ENCODE results near the gene EIF4G1.
A peak's percentile ranks its signal among the peaks of the same experiment; 100 is the strongest.

EIF4G1 gene

DNA sequence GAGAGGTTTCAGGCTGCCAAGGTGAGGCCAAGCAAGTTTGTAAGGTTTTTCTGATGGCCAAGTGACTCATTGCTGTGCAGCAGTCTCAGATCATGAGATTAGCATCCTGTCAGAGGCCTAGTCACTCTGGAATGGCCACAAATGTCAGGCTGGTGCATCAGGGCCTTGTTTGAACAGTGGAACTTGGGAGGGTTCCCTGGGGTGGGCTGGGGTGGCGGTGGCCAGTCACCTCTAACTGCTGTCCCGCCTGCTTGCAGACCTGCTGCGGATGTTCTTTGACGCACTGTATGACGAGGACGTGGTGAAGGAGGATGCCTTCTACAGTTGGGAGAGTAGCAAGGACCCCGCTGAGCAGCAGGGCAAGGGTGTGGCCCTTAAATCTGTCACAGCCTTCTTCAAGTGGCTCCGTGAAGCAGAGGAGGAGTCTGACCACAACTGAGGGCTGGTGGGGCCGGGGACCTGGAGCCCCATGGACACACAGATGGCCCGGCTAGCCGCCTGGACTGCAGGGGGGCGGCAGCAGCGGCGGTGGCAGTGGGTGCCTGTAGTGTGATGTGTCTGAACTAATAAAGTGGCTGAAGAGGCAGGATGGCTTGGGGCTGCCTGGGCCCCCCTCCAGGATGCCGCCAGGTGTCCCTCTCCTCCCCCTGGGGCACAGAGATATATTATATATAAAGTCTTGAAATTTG lies 20.2 kb downstream of the EIF4G1 start:
- DNase-seq = no peak

DNA sequence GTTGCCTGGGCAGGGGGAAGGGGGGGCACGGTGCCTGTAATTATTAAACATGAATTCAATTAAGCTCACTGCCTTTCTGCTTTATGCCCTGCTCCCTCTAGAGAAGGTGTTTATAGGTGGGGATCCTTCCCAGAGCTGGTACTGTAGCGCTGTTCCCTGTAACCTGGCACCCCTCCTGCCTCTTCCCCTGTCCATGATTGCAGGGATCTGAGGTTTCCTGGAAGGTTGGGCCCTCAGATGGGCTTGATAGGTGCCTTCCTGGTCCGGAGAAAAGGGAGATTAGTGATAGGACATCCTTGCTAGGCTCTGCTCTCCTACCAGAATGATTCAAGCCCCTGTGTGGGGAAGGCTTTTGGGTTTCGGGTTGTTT lies 20.9 kb downstream of the EIF4G1 start:
- no peak for DNase-seq

DNA sequence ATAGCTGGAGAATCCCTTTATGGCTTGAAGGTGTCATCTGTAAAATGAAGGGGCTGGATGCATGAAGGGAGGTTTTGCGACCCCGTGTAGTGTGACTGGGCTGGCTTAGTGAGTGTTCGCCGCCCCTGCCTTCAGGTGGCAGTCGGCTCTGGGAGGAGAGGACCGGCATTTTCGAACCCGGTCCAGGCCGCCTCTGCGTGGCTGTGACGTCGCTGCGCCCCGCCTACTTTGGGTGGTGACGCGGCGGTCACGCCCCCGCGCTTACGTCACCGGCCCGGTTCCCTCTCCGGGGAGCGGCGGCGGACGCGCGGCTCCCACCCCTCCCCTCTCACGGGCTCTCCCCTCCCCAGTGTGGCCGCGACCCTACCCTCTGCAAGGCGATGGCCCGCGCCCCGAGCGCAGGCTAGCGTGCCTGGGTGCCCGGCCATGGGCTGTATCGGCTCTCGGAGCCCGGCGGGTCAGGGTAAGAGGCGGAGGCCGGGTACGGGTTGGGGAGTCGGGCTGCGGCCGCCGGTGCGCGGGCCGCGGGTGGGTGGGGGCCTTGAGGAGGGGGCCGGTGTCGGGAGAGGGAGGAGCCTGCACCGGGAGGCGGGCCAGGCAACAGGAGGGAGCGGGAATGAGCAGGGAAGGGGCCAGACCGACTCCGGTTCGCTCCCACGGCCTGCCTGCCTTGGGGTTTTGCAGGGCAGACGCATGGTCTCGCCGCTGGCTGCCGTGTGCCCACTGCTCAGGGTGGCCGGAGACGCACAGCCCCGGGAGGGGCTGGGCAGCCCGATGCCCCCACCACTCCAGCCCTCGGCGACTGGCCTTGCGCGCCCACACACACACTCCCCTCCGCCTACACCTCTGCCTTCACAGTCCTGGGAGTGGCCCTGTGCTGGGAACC lies 21.5 kb downstream of the EIF4G1 start:
- peak; percentile 8 to 93 (median 83) for DNase-seq

DNA sequence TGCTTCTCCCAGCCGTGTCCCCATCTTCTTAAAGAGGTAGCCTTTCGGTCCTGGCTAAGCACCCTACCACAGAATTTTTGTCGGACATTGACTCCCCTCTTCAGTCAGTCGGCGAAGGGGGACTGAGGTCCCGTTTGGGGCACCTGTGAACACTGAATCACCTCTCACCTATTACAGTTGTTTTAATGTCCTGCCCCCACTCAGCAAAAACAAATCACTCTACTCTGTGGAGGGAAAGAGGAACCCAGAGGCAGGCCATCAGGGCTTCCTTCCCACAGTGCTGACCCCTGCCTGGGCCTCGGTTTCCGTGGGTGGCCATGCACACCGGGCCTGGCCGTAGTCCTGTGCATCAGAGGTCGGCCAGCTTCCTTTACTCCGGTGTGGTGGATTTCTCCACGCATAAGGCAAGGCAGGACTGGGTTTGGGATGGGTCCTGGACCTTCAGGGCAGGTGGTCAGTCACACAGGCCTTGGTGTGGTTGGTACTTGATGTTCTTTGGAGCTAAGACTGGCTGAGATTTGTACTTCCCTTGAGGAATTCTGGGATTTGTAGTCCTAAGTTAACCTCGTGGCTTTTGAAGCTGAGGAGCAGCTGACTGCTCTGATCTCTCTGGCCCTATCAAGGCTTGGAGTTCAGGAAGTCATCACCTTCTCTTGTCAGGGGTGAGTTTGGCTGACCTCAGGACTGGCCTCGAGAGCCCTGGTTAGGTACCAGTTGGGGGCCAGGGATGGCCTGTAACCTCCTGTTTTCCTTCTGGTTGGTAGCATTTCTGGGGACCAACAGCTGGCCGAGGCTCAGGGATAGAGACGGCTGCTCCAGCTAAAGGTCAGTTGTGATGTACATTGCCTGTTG lies 22.4 kb downstream of the EIF4G1 start:
- DNase-seq = peak in 43 of 56 donors; percentile 18 to 79 (median 53)

DNA sequence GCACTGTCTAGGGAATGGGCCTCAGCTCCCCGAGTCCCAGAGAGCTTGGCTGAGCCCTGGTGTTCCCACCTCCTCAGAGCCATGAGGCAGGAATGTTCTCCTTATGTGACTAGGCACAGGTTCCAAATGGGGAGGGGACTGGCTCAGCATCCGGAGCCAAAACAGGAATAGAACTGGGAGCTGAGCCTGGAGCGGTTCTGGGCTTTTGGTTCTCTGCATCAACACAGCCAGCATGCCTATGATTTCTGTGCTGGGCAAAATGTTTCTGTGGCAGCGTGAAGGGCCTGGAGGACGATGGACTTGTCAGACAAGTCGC lies 23.0 kb downstream of the EIF4G1 start, which contains the start of gene FAM131A:
FAM131A (plus strand) TSS at position 202 of the 316 bp plus-strand sequence; CDS start at position 233, 31 bp downstream.
- peak in 49 of 56 donors; percentile 20 to 84 (median 57) for DNase-seq

DNA sequence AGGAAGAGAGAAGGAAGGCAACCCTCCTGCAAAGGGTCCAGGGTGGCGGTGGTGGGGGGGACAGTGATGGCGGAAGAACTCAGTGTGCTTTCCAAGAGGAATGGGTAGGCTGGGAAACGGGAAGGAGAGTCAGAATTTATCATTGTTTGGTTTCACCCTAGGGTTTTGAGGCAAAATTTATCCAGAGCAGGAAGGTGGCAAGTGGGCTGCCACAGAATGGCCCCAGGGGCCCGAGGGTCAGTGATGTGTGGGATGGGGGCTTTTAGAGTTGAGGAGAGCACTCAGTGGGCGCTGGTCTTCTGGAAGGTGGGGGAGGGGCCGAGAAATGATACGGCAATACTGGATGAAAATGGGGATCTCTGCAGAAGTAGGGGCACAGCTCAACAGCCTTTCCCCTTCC lies 23.6 kb downstream of the EIF4G1 start:
- DNase-seq = peak in 1 of 56 donors; percentile 38

DNA sequence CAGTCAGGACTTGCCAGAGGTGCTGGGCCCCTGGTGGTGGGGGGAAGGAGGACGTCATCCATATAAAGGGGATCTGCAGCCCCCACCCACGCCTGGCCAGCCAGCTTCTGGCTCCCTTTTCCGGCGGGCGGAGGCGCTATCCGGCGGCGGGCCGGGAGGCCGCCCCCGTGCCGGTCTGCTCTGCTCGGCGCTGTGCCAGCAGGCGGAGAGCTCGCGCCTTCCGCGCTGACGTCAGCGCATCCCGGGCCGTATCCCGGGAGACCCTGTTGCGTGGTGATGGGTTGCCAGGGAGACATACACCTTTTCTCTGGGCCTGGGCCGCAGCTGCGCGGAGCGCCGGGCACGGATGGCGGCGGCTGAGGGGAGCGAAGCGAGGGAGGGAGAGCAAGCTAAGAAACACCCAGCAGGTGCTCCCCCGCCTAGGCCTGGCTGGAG lies 24.1 kb downstream of the EIF4G1 start:
- peak in 55 of 56 donors; percentile 26 to 94 (median 79) for DNase-seq

DNA sequence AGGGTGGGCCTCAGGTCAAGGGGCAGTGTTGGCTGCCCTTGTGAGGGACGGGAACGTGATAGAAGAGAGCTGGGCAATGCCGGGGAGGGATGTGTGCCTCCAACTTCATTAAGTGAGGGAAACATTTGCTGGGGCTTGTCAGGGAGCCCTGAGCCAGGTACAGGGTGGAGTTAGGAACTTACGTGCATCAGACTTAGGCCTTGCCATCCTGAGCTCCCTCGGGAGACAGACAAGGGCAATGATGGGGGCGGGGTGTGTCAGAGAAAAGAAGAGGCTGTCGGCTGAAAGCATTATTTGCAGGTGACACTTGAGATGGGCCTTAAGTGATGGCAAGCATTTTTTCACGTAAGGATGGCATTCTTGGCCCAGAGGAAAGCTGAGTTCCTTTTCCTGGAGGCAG lies 24.6 kb downstream of the EIF4G1 start:
- DNase-seq = peak in 4 of 56 donors; percentile 29 to 56 (median 44)

DNA sequence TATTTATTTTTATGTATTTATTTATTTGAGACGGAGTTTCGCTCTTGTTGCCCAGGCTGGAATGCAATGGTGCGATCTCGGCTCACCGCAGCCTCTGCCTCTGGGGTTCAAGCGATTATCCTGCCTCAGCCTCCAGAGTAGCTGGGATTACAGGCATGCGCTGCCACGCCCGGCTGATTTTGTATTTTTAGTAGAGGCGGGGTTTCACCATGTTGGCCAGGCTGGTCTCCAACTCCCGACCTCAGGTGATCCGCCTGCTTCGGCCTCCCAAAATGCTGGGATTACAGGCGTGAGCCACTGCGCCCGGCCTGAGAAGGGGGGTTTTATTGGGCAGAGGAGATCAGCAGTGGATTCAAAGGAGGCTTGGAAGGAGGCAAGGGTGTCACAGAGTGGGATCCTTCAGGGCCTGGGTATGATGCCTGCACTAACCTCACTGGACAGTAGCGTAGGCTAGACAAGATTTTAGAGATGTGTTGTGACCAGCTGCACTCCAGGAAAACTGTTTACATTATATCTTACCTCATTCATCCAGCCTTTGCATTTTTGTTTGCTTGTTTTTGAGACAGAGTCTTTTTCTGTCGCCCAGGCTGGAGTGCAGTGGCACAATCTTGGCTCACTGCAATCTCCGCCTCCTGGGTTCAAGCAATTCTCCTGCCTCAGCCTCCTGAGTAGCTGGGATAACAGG lies 25.2 kb downstream of the EIF4G1 start:
- peak in 6 of 56 donors; percentile 17 to 56 (median 28) for DNase-seq

DNA sequence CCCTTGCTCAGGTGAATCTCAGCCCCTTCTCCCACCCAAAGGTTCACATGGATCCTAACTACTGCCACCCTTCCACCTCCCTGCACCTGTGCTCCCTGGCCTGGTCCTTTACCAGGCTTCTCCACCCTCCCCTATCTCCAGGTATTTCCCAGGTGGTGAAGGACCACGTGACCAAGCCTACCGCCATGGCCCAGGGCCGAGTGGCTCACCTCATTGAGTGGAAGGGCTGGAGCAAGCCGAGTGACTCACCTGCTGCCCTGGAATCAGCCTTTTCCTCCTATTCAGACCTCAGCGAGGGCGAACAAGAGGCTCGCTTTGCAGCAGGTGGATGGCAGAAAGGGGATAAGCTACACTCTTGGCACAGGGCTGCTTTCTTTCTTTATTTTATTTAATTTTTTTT lies 27.5 kb downstream of the EIF4G1 start:
- no peak for DNase-seq

DNA sequence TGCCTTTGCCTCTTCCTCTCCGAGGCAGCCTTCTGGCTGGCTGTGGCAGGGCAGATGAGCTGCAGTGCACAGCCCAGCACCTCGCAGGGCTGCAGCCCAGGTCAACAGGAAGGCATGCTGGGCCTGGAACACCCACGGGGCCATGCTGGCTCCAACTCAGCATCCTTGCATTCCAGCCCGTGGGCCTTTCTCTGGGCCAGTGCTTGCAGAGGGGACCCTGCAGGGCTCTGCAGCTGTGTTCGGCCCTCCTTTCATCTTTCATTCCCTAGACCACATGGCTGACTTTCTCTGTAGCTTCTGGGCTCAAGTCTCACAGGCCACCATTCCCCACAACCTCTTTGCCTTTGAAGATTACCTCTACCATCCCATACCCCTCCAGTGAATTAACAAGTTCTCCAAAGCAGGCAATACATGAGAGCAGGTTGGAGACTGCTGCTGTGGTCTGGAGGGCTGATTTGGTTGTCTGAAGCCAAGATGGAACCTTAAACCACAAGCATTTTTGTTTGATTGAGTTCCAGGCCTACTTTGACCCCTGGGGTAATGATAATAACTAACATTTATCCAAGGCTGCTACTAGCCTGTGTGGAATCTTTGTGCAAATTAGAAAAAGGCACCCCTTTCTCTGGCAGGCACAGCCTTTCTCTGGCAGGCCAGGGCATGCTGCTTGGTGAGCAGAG lies 28.9 kb downstream of the EIF4G1 start:
- DNase-seq = no peak

DNA sequence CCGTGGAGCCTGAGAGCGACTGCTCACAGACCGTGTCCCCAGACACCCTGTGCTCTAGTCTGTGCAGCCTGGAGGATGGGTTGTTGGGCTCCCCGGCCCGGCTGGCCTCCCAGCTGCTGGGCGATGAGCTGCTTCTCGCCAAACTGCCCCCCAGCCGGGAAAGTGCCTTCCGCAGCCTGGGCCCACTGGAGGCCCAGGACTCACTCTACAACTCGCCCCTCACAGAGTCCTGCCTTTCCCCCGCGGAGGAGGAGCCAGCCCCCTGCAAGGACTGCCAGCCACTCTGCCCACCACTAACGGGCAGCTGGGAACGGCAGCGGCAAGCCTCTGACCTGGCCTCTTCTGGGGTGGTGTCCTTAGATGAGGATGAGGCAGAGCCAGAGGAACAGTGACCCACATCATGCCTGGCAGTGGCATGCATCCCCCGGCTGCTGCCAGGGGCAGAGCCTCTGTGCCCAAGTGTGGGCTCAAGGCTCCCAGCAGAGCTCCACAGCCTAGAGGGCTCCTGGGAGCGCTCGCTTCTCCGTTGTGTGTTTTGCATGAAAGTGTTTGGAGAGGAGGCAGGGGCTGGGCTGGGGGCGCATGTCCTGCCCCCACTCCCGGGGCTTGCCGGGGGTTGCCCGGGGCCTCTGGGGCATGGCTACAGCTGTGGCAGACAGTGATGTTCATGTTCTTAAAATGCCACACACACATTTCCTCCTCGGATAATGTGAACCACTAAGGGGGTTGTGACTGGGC lies 30.3 kb downstream of the EIF4G1 start:
- DNase-seq = peak in 4 of 56 donors; percentile 16 to 36 (median 32)

DNA sequence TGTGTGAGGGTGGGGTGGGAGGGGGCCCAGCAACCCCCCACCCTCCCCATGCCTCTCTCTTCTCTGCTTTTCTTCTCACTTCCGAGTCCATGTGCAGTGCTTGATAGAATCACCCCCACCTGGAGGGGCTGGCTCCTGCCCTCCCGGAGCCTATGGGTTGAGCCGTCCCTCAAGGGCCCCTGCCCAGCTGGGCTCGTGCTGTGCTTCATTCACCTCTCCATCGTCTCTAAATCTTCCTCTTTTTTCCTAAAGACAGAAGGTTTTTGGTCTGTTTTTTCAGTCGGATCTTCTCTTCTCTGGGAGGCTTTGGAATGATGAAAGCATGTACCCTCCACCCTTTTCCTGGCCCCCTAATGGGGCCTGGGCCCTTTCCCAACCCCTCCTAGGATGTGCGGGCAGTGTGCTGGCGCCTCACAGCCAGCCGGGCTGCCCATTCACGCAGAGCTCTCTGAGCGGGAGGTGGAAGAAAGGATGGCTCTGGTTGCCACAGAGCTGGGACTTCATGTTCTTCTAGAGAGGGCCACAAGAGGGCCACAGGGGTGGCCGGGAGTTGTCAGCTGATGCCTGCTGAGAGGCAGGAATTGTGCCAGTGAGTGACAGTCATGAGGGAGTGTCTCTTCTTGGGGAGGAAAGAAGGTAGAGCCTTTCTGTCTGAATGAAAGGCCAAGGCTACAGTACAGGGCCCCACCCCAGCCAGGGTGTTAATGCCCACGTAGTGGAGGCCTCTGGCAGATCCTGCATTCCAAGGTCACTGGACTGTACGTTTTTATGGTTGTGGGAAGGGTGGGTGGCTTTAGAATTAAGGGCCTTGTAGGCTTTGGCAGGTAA lies 31.1 kb downstream of the EIF4G1 start:
- peak in 55 of 56 donors; percentile 25 to 92 (median 80) for DNase-seq

DNA sequence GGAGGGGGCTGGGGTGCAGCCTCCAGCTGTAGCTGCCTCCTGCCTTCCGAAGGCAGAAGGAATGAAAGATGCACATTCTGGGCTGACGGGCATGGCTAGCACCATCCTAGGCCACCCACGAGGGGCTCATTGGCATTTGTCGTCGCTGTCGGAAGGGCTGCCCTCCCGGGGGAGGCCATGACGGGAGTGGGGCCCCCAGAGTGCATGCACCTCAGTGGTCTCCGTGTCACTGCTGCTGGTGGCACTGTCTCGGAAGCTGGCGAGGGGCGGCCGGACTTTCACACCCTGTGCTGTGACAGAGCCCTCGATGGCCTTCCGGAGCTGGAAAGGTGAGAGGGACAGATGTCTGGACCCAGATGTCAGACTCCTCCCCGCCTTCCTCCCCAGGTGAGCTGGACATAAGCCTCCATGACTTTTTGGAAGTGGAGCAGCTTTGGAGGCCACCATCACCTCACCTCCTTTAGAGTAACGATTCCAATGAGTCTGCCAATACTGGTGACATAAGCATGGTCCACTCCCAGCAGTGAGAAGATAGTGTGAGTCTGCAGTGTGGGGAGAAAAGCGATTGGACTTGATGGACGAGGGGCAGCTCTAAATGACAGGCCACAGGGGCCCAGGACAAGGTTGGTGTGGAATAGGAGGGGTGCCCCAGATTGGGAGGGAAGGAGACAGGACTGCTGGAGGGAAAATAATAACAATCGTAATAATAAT lies 32.2 kb downstream of the EIF4G1 start:
- DNase-seq = peak in 1 of 56 donors; percentile 7

DNA sequence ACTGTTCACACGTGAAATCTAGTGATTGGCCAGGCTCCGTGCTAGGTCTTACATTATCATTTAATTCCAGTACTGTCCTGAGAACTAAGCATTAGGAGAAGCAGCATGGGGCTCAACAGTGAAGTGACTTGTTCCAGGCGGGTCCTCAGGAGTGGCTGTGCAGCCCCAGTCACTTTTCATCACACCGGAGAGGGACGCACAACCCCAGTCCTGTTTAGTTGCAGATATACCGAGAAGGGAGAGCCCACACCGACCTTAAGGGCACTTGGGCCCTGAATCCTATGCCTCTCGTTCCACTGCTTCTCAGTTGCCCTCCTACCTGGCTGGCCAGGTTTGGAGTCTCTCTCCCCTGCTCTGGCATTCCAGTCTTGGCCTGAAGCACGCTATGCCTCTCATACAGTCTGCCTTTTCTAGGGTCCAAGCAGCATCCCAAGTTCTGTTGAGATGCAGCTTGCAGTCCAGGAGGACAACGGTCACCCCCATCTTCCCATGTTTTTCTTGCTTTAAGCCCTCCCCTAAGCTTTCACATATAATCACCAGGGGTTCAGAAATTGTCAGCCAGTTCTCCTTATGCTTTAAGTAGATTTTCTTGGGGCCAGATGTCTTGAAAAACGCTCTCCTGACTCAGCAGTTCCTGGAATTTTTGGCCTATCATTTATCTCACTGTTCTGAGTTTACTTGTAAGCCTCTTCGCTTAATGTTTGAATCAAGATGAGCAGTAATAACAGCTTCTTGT lies 33.1 kb downstream of the EIF4G1 start:
- no peak for DNase-seq

DNA sequence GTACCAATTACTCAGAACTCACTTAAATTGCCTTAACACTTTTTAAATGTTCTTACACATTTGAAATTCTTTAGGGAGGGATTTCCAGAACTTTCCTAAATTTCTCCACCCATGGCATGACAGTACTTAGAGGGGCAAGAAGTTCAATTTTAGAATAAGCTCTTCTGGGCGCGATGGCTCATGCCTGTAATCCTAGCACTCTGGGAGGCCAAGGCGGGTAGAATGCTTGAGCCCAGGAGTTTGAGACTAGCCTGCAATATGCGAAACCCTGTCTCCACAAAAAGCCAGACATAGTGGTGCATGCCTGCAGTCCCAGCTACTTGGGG lies 33.6 kb downstream of the EIF4G1 start:
- DNase-seq = no peak

Data from nucleus accumbens (tissue), 56 donors.